H1 (cell line): ENCODE data around the gene APOBEC3F.

Experiments used
- EZH2 ChIP-seq: fragments of 200-600 bp; sonication (generic); IDR thresholded peaks from 2 replicates; pipeline ENCODE4 v1.7.1; 2012; ENCODE audit warnings: low read depth, mild to moderate bottlenecking, moderate library complexity, low read length, inconsistent platforms; ENCODE audit not compliant: severe bottlenecking
- POLR2A ChIP-seq, 2 experiments: IDR thresholded peaks; 1 replicate in 1 of 2; 2 replicates in 1 of 2; pipeline ENCODE4 v1.6.1; 2011; ENCODE audit warnings: low read depth in 2 of 2, low read length in 2 of 2, mild to moderate bottlenecking in 2 of 2; ENCODE audit errors: control extremely low read depth in 1 of 2
- SP1 ChIP-seq: IDR thresholded peaks from 2 replicates; pipeline ENCODE4 v1.6.1; 2011; ENCODE audit warnings: low read depth, low read length
- TF ChIP-seq, protein P1 (sequence below): IDR thresholded peaks from 2 replicates; pipeline ENCODE4 v1.6.1; 2012; ENCODE audit warnings: inconsistent platforms
- TF ChIP-seq, protein P2 (sequence below), 3 experiments: IDR thresholded peaks; 1 replicate in 2 of 3; 2 replicates in 1 of 3; pipeline versions ENCODE4 v1.5.1 to v1.6.1; 2011; ENCODE audit warnings: low read length in 3 of 3, mild to moderate bottlenecking in 3 of 3, inconsistent platforms in 2 of 3, low read depth in 1 of 3, moderate library complexity in 1 of 3; ENCODE audit not compliant: insufficient read depth in 1 of 3; ENCODE audit errors: control extremely low read depth in 1 of 3

DNA sequence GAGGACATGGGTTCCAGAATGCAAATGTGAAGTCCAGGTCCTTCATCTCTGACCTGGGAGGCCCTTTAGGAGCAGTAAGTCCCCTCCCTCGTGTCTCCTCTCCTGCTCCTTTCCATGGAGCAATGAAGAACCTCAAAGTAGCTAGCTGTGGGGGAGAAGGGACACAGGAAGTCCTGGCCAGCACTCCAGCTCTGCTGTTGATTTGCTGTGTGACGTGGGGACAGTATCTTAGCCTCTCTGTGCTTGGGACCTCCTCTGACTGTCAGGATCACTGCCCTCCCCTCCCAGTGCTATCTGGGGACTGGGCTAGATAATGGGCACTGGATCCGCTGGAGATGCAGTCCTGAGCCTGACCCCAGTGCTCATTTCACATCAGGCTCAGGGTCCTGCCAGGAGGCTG lies 55.3 kb downstream of the APOBEC3F start:
- no peak for TF ChIP-seq POLR2A (IDR thresholded peaks at IDR 0.05; ENCODE audit: control extremely low read depth in 1 of 2, low read depth in 2 of 2, low read length in 2 of 2)
- TF ChIP-seq EZH2 = no peak
- TF ChIP-seq SP1 = no peak
- TF ChIP-seq, protein P1, sequence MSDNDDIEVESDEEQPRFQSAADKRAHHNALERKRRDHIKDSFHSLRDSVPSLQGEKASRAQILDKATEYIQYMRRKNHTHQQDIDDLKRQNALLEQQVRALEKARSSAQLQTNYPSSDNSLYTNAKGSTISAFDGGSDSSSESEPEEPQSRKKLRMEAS = no peak
- TF ChIP-seq, protein P2, sequence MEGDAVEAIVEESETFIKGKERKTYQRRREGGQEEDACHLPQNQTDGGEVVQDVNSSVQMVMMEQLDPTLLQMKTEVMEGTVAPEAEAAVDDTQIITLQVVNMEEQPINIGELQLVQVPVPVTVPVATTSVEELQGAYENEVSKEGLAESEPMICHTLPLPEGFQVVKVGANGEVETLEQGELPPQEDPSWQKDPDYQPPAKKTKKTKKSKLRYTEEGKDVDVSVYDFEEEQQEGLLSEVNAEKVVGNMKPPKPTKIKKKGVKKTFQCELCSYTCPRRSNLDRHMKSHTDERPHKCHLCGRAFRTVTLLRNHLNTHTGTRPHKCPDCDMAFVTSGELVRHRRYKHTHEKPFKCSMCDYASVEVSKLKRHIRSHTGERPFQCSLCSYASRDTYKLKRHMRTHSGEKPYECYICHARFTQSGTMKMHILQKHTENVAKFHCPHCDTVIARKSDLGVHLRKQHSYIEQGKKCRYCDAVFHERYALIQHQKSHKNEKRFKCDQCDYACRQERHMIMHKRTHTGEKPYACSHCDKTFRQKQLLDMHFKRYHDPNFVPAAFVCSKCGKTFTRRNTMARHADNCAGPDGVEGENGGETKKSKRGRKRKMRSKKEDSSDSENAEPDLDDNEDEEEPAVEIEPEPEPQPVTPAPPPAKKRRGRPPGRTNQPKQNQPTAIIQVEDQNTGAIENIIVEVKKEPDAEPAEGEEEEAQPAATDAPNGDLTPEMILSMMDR (IDR thresholded peaks at IDR 0.05; ENCODE audit: control extremely low read depth in 1 of 3, insufficient read depth in 1 of 3, low read depth in 1 of 3, low read length in 3 of 3) = no peak
